Adipocyte (in vitro differentiated cells): ENCODE data around the gene PPP1CA.

Experiments used
- DNase-seq: peaks from one replicate; pipeline ENCODE4 v3.0.0-alpha.2; 2015; ENCODE audit warnings: low read depth
- H3K27me3 ChIP-seq: replicated peaks from 2 replicates; pipeline ENCODE4 v1.7.0; 2013; ENCODE audit warnings: mild to moderate bottlenecking, low read length, moderate library complexity; ENCODE audit not compliant: control insufficient read depth, insufficient read depth
- H3K36me3 ChIP-seq: 2 replicates; pipeline ENCODE4 v1.7.0; 2013; ENCODE audit warnings: low read length, mild to moderate bottlenecking, moderate library complexity; ENCODE audit not compliant: control insufficient read depth, insufficient read depth, severe bottlenecking
- H3K4me1 ChIP-seq: 2 replicates; pipeline ENCODE4 v1.7.0; 2013; ENCODE audit warnings: mild to moderate bottlenecking, low read length, moderate library complexity; ENCODE audit not compliant: control insufficient read depth, insufficient read depth
- H3K4me3 ChIP-seq: 2 replicates; pipeline ENCODE4 v1.7.0; 2013; ENCODE audit warnings: mild to moderate bottlenecking, low read length, moderate library complexity
- H3K9ac ChIP-seq: 2 replicates; pipeline ENCODE4 v1.7.0; 2013; ENCODE audit warnings: mild to moderate bottlenecking, low read length, moderate library complexity
- H3K9me3 ChIP-seq: 2 replicates; pipeline ENCODE4 v1.7.0; 2013; ENCODE audit warnings: mild to moderate bottlenecking, low read length, moderate library complexity; ENCODE audit not compliant: control insufficient read depth

PPP1CA gene

DNA sequence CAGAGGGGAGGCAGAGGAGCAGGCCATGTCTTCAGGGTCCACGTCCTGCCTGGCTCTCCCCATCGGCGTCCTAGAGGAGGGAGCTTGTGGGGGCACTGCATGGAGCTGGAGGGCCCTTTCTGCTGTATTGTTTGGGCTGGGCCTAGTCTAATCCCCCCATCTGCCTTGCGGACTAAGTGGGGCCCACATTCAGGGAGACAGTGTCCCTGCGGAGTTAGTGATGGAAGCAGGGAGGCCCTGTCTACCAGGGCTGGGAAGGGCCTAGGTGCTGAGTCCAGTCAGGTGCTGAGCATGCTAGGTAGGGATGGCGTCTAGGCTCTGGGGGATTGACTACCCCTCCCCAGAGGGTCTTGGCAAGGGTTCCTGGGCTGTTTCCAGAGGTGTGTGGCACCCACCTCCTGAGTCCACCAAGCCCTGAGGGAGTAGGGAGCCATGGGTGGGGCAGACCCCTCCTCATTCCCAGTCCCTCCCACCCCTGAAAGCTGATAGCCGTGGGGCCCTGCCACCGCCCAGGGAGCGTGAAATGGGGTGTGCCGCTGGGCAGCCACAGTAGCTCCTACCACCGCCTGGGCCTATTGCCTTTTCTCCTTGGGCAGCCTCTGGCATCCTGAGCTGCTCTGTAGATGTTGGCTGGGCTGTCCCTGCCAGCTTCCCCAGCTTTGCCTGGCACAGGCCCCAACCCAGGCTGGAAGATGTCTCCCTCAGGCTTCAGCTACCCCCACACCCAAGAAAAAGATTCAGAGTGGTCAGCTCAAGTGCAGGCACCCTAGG is 46.5 kb downstream of the PPP1CA start:
- Histone ChIP-seq H3K27me3 (no peaks in the 10 kb centered on the region), H3K4me1 (peaks cover 58% of the 10 kb centered on the region), H3K4me3 (peak overlapping the region; percentile 28), H3K9ac (peak overlapping the region; percentile 98), H3K9me3 (no peaks in the 10 kb centered on the region), H3K36me3 (no peaks in the 10 kb centered on the region)
- DNase-seq, result peak; percentile 33

DNA sequence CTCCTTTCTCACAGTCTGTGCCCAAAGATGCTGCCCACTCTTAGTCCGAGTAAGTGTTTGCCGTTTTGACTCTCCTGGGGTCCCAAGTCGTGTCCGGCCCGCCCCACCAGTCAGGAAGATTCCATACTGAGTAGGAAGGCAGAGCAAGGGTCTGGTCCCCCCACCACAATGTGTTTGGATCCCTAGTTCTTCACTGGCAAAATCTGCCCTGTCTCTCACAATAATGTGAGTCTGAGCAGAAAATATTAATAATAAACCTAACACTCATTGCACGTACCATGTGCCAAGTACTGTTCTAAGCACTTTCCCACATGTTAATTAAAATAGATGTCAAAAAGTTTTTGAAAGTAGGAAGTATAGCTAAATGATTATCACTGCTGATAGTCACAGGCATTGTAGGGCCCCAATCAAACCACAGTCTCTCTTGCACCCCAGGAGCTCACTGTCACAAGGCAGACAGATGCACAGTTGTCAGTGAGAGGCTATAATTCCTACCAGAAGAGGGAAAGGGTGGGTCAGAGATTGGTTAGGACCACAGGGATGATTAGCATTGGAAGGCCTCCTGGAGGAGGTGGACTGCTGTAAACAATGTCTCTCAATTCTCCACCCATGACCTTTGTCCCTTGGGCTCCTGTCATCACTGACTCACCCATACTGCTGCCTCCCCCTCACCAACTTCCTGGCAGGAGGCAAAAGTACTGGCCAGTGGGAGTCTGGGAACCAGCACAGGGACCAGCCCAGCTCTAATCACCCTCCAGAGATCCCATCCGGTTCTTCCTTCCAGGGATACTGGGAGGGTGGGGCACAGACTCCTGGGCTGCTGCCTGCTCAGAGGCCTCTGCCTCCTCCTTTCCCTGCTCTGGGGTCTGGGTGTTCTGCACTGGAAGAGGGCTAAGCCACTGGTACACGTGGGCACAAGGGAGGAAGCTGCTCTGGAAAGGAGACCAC is 47.3 kb downstream of the PPP1CA start:
- H3K36me3 ChIP-seq, result no peaks in the 10 kb centered on the region
- H3K4me1 ChIP-seq, result peaks cover 67% of the 10 kb centered on the region
- H3K27me3 ChIP-seq, result no peaks in the 10 kb centered on the region
- H3K9me3 ChIP-seq, result no peaks in the 10 kb centered on the region
- H3K9ac ChIP-seq, result peak overlapping the region; percentile 98
- peak; percentile 82 for DNase-seq
- peak overlapping the region; percentile 75 for H3K4me3 ChIP-seq

DNA sequence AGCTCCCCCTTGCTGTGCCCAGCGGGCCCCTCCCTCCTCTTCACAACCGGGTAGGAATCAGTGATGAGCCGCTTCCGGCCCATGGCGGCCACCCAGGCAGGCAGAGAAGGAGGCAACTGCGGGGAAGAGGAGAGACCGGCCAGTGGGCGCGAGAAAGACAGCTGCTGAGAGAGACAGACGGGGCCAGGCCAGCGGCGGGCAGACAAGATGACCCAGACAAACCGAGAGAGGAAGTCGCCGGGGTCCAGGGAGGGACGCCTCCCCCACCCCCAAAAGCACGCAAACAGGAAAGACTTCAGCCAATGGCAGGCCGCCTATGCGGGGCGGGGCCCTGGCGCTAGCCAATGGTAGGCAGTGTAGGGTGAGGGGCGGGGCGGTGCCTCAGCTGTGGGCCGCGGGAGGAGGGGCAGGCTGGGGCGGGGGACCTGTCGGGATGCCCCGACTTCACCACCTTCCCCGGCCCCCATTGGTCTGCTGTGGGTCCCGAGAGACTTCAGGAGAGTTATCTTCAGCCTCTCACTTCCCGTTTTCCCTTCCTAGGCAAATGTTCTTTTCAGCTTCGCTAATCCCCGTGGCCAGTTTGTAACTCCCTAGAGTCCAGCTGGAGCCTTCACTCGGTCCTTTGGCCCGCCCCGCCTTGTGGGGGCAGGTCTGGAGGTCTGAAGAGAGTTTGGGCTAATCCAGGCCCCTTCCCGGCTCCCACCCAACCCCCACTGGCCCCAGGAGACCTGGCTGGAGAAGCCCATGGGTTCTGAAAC is 48.2 kb downstream of the PPP1CA start, which contains the start of gene POLD4:
Gene POLD4 (minus strand): TSS at position 230 of the 758 bp plus-strand sequence. CDS start 147 bp downstream, at position 83.
- peak within 1 kb of the TSS; percentile 98 for H3K9ac ChIP-seq
- peaks cover 75% of the 10 kb centered on the region for H3K4me1 ChIP-seq
- H3K9me3 ChIP-seq, result no peaks in the 10 kb centered on the region
- H3K27me3 ChIP-seq, result no peaks in the 10 kb centered on the region
- peak; percentile 98 for DNase-seq
- peak within 1 kb of the TSS; percentile 93 for H3K4me3 ChIP-seq
- no peaks in the 10 kb centered on the region for H3K36me3 ChIP-seq

GRCh38 chr11:67352546-67353316 is 48.9 kb downstream of the PPP1CA start:
- H3K36me3 ChIP-seq, result no peaks in the 10 kb centered on the region
- DNase-seq, result no peak
- peak overlapping the region; percentile 98 for H3K9ac ChIP-seq
- H3K4me3 ChIP-seq, result peak overlapping the region; percentile 93
- no peaks in the 10 kb centered on the region for H3K9me3 ChIP-seq
- no peaks in the 10 kb centered on the region for H3K27me3 ChIP-seq
- H3K4me1 ChIP-seq, result peaks cover 68% of the 10 kb centered on the region

DNA sequence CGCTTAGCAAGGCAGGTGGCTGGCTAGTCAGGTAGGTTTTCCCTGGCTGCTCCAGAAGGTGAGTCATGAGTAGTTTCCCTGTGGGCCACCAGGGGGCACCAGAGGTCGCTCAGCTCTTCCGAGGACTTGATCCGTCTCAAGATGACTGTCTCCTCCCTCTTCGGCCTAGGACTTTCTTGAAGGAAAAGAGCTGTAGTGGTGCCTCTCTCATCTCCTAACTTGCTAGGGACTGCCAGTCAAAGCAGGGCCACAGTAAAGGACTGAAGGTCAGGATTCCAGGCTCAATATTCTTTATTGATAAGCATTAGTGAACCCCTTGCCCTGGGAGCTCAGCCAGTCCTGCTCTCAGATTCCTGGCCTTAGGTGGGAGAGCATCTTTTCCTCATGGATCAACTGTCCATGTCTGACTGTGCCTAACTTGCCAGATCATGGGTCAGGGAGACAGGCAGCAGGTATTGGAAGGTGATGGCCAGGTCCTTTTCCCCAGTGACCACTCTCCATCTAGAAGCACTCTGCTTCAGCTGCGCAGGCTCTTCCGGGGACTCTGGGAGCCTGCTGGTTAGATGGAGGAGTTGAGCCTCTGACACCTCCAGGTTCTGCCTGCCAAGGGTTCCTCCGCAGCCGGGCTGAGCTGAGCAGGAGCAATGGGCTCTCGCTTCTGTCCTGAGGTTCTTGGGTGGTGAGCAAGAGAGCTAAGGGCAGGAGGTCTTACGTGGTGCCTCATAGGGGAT is 50.2 kb downstream of the PPP1CA start:
- Histone ChIP-seq H3K4me3 (no peak overlapping the region), H3K4me1 (peaks cover 62% of the 10 kb centered on the region), H3K36me3 (no peaks in the 10 kb centered on the region), H3K27me3 (no peaks in the 10 kb centered on the region), H3K9me3 (no peaks in the 10 kb centered on the region), H3K9ac (peak overlapping the region; percentile 57)
- peak; percentile 89 for DNase-seq

- Histone ChIP-seq H3K27me3 (no peaks in the 10 kb centered on the region), H3K4me3 (no peak overlapping the region), H3K9me3 (no peaks in the 10 kb centered on the region), H3K9ac (no peak overlapping the region), H3K4me1 (peaks cover 53% of the 10 kb centered on the region), H3K36me3 (no peaks in the 10 kb centered on the region)
- DNase-seq, result no peak
Observed at GRCh38 chr11:67349928-67350465, 51.7 kb downstream of the PPP1CA start.

- no peak overlapping the region for H3K9ac ChIP-seq
- H3K36me3 ChIP-seq, result no peaks in the 10 kb centered on the region
- H3K4me1 ChIP-seq, result peaks cover 48% of the 10 kb centered on the region
- H3K4me3 ChIP-seq, result no peak overlapping the region
- H3K9me3 ChIP-seq, result no peaks in the 10 kb centered on the region
- no peaks in the 10 kb centered on the region for H3K27me3 ChIP-seq
- no peak for DNase-seq
Observed at GRCh38 chr11:67349457-67349856, 52.2 kb downstream of the PPP1CA start.

- Histone ChIP-seq H3K4me3 (no peak overlapping the region), H3K9ac (no peak overlapping the region)
Observed at GRCh38 chr11:67349036-67349435, 52.6 kb downstream of the PPP1CA start.

More at GRCh38 chr11:67349036-67349435, 52.6 kb downstream of the PPP1CA start:
- no peak for DNase-seq
- Histone ChIP-seq H3K36me3 (no peaks in the 10 kb centered on the region), H3K27me3 (no peaks in the 10 kb centered on the region), H3K9me3 (no peaks in the 10 kb centered on the region), H3K4me1 (peaks cover 44% of the 10 kb centered on the region)
